ENCODE measurements around the gene SLC12A8.

DNA sequence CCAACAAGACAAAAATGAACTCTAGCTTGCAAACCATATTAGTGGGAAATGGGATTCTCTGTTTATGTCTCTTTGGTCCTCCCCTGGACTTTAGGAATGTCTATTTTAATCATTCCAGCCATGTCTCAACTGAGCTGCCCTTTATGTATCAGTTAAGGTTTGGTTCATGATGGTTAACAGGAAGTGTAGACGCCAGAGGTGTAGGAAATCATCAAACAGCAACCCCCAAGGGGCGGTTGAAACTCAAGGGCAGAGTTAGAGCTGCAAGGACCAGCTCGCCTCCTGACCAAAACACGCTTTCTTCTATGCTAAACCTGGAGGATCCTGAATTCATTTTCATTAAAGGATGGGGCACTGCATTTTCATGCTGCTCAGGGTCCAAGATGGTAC, 103.0 kb downstream of the SLC12A8 start:
- TF ChIP-seq, protein P1, sequence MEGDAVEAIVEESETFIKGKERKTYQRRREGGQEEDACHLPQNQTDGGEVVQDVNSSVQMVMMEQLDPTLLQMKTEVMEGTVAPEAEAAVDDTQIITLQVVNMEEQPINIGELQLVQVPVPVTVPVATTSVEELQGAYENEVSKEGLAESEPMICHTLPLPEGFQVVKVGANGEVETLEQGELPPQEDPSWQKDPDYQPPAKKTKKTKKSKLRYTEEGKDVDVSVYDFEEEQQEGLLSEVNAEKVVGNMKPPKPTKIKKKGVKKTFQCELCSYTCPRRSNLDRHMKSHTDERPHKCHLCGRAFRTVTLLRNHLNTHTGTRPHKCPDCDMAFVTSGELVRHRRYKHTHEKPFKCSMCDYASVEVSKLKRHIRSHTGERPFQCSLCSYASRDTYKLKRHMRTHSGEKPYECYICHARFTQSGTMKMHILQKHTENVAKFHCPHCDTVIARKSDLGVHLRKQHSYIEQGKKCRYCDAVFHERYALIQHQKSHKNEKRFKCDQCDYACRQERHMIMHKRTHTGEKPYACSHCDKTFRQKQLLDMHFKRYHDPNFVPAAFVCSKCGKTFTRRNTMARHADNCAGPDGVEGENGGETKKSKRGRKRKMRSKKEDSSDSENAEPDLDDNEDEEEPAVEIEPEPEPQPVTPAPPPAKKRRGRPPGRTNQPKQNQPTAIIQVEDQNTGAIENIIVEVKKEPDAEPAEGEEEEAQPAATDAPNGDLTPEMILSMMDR (IDR thresholded peaks at IDR 0.05), result no peak
- no peak for TF ChIP-seq POLR2A (IDR thresholded peaks at IDR 0.05)
- TF ChIP-seq POLR2AphosphoS5 (IDR thresholded peaks at IDR 0.05), result no peak
- no peak for TF ChIP-seq EP300 (IDR thresholded peaks at IDR 0.05)

All from stomach (tissue), 4 donors.